DND-41 (cell line): ENCODE measurements around the gene DDX3X.
"Not testable (repeated sequence)": the region's sequence is repeated elsewhere in the genome, so short reads cannot be mapped to it uniquely, and the experiment has no call there.

Experiments
- ATAC-seq: fragments of 200-7000 bp; cut with Tn5 transposase; 3 replicates; pipeline ENCODE4 v1.9.1; 2021; ENCODE audit warnings: low read depth; ENCODE audit not compliant: insufficient read depth
- DNase-seq: peaks from one replicate; pipeline ENCODE4 v3.0.0-alpha.2; 2020
- H2AFZ ChIP-seq: 2 replicates; pipeline ENCODE4 v1.6.0; 2012; ENCODE audit warnings: low read depth, low read length
- H3K27ac ChIP-seq: 2 replicates; pipeline ENCODE4 v1.5.1; 2012; ENCODE audit warnings: low read length, inconsistent platforms
- H3K27me3 ChIP-seq: fragments of 200-600 bp; sonication (generic); 2 replicates; pipeline ENCODE4 v1.6.0; 2012; ENCODE audit warnings: low read length, mild to moderate bottlenecking, inconsistent platforms; ENCODE audit not compliant: insufficient read depth, poor library complexity
- H3K36me3 ChIP-seq: 2 replicates; pipeline ENCODE4 v1.5.1; 2012; ENCODE audit warnings: low read length, inconsistent platforms; ENCODE audit not compliant: insufficient read depth
- H3K4me1 ChIP-seq: 2 replicates; pipeline ENCODE4 v1.5.1; 2012; ENCODE audit warnings: mild to moderate bottlenecking, low read length; ENCODE audit not compliant: insufficient read depth
- H3K4me2 ChIP-seq: 2 replicates; pipeline ENCODE4 v1.6.0; 2012; ENCODE audit warnings: mild to moderate bottlenecking, moderate library complexity, low read length, inconsistent platforms; ENCODE audit not compliant: insufficient read depth
- H3K4me3 ChIP-seq, 2 experiments: fragments of 200-600 bp in 1 of 2; shearing (Covaris generic) in 1 of 2; 2 replicates each; pipeline ENCODE4 v1.5.1; 2012 to 2016; ENCODE audit warnings: inconsistent platforms in 2 of 2, low read length in 2 of 2, mild to moderate bottlenecking in 2 of 2, low read depth in 1 of 2, moderate library complexity in 1 of 2
- H3K79me2 ChIP-seq: 2 replicates; pipeline ENCODE4 v1.6.0; 2012; ENCODE audit warnings: low read length, inconsistent platforms; ENCODE audit not compliant: insufficient read depth
- H3K9ac ChIP-seq: 2 replicates; pipeline ENCODE4 v1.6.0; 2012; ENCODE audit warnings: low read depth, mild to moderate bottlenecking, inconsistent platforms, low read length, moderate library complexity
- H3K9me3 ChIP-seq: 2 replicates; pipeline ENCODE4 v1.5.1; 2012; ENCODE audit warnings: low read length, moderate library complexity, mild to moderate bottlenecking, inconsistent platforms; ENCODE audit not compliant: insufficient read depth, severe bottlenecking
- H4K20me1 ChIP-seq: 2 replicates; pipeline ENCODE4 v1.6.0; 2012; ENCODE audit warnings: low read length; ENCODE audit not compliant: insufficient read depth
- CTCF ChIP-seq: IDR thresholded peaks from 2 replicates; pipeline ENCODE4 v1.5.1; 2012; ENCODE audit warnings: borderline replicate concordance, low read length, moderate library complexity, mild to moderate bottlenecking; ENCODE audit not compliant: poor library complexity, severe bottlenecking; ENCODE audit errors: extremely low read depth
- EZH2 ChIP-seq: IDR thresholded peaks from 3 replicates; pipeline ENCODE4 v1.6.1; 2012; ENCODE audit warnings: borderline replicate concordance, low read depth, mild to moderate bottlenecking, moderate library complexity, low read length, inconsistent platforms; ENCODE audit not compliant: severe bottlenecking

Gene DDX3X

GRCh38 chrX:41333744-41334362, at the start of gene DDX3X:
Gene DDX3X, plus strand, starts transcription at chrX:41334162. Its CDS starts 91 bp downstream, at chrX:41334253.
- H2AFZ ChIP-seq = peak within 1 kb of the TSS; percentile 97
- peaks cover 36% of the 10 kb centered on the region for H4K20me1 ChIP-seq
- H3K9ac ChIP-seq = peak within 1 kb of the TSS; percentile 100
- peak; percentile 60 for ATAC-seq
- no peaks in the 10 kb centered on the region for H3K9me3 ChIP-seq
- H3K4me2 ChIP-seq = peak within 1 kb of the TSS; percentile 71
- peaks cover 35% of the 10 kb centered on the region for H3K36me3 ChIP-seq
- DNase-seq = peak; percentile 84
- peak within 1 kb of the TSS; percentile 100 for H3K27ac ChIP-seq
- TF ChIP-seq CTCF (peak; percentile 44), EZH2 (no peak)
- peaks cover 62% of the 10 kb centered on the region for H3K79me2 ChIP-seq
- H3K27me3 ChIP-seq = no peaks in the 10 kb centered on the region
- H3K4me1 ChIP-seq = peaks cover 36% of the 10 kb centered on the region
- peak within 1 kb of the TSS; percentile 85 to 95; a peak in 3 of 4 replicates for H3K4me3 ChIP-seq

GRCh38 chrX:41285928-41286327, 48.0 kb upstream of the DDX3X start:
- DNase-seq, H2AFZ ChIP-seq, H3K36me3 ChIP-seq, H3K4me1 ChIP-seq, H3K79me2 ChIP-seq, H3K9ac ChIP-seq, ATAC-seq, H4K20me1 ChIP-seq, H3K9me3 ChIP-seq, H3K27ac ChIP-seq, H3K4me2 ChIP-seq, H3K27me3 ChIP-seq, H3K4me3 ChIP-seq: not testable (repeated sequence)

GRCh38 chrX:41288641-41289040, 45.3 kb upstream of the DDX3X start:
- DNase-seq = no peak
- H3K79me2 ChIP-seq = no peaks in the 10 kb centered on the region
- no peak overlapping the region for H3K27ac ChIP-seq
- peaks cover 3% of the 10 kb centered on the region for H3K9me3 ChIP-seq
- H4K20me1 ChIP-seq = no peaks in the 10 kb centered on the region
- TF ChIP-seq CTCF = no peak
- TF ChIP-seq EZH2 = no peak
- no peak overlapping the region for H2AFZ ChIP-seq
- H3K9ac ChIP-seq = no peak overlapping the region
- no peaks in the 10 kb centered on the region for H3K36me3 ChIP-seq
- ATAC-seq = no peak
- no peak overlapping the region for H3K4me2 ChIP-seq
- no peaks in the 10 kb centered on the region for H3K27me3 ChIP-seq
- no peak overlapping the region for H3K4me3 ChIP-seq
- no peaks in the 10 kb centered on the region for H3K4me1 ChIP-seq

- Histone ChIP-seq H3K27ac (no peak overlapping the region), H3K4me1 (no peaks in the 10 kb centered on the region), H3K4me2 (no peak overlapping the region), H3K4me3 (no peak overlapping the region), H3K36me3 (no peaks in the 10 kb centered on the region), H3K79me2 (no peaks in the 10 kb centered on the region), H2AFZ (no peak overlapping the region), H4K20me1 (no peaks in the 10 kb centered on the region), H3K27me3 (no peaks in the 10 kb centered on the region), H3K9me3 (peaks cover 3% of the 10 kb centered on the region), H3K9ac (no peak overlapping the region)
- no peak for TF ChIP-seq CTCF
- DNase-seq = no peak
- no peak for ATAC-seq
Observed at GRCh38 chrX:41289095-41289494, 44.9 kb upstream of the DDX3X start.
